Activated T-cell treated with anti-CD3 and anti-CD28 coated beads for 24 hours (primary cell): ENCODE measurements around the gene OSTM1.

Experiments
- DNase-seq: peaks from one replicate; pipeline ENCODE4 v3.0.0-alpha.2; 2020; ENCODE audit warnings: low read depth

Gene OSTM1, protein sequence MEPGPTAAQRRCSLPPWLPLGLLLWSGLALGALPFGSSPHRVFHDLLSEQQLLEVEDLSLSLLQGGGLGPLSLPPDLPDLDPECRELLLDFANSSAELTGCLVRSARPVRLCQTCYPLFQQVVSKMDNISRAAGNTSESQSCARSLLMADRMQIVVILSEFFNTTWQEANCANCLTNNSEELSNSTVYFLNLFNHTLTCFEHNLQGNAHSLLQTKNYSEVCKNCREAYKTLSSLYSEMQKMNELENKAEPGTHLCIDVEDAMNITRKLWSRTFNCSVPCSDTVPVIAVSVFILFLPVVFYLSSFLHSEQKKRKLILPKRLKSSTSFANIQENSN

DNA sequence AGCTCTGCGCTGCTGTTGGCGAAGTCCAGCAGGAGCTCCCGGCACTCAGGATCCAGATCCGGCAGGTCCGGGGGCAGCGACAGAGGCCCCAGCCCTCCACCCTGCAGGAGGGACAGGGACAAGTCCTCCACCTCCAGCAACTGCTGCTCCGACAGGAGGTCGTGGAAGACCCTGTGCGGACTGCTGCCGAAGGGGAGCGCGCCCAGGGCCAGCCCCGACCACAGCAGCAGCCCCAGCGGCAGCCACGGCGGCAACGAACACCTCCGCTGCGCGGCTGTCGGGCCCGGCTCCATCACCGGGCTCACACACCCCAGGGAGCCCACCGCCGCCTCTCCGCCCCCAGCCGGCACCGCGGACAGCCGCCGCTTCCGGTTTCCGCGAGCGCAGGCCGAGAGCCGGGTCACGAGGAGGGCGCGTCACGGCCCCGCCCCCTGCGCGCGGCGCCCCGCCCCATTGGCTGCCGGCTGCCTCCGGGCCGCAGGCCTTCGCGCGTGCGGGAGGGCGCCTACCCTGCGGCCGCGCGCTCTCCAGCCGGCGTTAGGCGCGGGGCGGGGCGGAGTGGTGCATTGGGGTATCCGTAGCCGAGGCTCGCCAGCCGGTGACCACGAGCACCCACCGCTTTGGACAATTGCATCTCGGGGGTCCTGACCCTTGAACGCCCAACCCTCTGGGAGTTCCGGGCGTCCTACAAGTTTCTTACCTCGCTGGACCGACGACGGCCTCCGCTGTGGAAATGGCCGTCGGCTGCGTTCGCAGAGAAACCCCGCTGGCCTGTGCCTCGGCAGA lies at the start of gene OSTM1:
Gene OSTM1 (minus strand): TSS at position 383 of the 786 bp plus-strand sequence. CDS start 90 bp downstream, at position 293.
- peak; percentile 93 for DNase-seq

DNA sequence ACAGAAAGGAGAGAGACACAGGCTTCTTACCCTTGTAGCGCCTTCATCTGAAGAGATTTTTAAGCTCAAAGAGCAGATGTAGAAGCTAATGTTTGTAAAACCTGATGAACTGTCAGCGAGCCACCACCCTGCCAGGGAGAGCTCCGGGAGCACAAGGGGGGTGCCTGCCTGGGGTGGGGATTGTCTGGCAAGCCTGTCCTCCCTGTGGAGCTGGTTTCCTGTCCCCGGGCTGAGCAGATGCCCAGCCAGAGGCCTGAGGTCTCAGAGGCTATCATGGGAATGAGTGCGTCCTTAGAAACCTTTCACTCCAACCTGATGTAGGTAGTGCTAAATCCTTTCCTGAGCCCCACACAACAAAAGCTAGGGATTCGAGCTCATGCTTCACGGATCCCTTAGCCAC lies 49.4 kb upstream of the OSTM1 start:
- no peak for DNase-seq

DNA sequence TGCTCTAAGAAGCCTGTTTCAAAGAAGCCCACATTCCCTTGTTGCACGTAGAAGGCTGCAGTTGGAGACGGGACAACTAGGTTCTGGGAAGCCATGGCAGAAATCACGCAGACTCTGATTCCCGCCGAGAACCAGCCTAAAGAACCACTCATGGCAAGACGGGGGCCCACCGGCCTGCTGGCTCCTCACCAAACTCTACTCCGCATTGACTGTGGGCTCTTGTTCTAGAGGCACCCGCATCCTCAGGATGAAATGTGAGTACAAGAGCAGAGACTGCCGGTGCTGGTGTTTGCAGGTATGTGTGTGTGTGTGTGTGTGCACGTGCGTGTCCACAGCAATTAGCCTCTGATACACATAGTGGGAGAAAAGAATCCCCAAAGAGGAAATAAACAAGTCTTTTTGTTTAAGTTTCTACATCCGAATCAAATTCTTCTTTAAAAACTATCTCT lies 49.0 kb upstream of the OSTM1 start:
- no peak for DNase-seq

DNA sequence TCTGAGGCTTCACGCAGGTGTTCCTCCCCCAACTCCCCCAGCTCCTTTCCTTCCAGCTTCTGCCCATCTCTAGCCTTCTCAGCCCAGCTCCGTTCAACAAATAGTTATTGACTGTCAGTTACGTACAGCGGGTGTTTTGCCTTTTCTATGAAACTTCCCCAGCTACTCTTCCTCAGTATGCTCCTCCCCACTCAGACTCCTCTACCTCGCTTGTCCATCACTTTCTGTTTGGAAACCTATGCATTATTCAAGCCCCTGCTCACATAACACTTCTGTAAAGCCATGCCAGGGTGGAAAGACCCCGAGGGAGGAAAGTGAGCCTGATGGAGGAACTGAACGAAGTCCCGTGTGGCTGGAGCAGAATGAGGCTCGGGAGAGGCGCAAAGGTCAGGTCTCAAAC lies 47.1 kb upstream of the OSTM1 start:
- no peak for DNase-seq

DNA sequence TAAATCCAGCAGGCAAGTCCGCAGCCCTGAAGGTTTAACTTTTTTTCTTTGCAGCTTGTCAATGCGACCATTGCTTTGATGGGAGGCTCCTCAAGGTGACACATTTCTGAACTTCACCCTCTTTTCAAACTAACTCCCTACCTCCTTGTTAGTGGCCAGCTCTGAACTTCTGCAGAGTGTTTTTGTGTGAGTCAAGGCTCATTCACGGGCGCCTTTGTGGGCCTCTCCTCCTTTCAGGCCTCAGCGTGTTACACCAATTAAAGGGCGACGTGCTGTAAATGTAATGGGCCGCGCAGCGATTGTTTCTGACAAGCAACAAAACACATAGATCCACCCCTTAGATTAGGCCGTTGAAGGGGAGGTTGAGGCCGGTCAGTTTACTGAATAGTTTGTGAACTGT lies 45.8 kb upstream of the OSTM1 start:
- no peak for DNase-seq

DNA sequence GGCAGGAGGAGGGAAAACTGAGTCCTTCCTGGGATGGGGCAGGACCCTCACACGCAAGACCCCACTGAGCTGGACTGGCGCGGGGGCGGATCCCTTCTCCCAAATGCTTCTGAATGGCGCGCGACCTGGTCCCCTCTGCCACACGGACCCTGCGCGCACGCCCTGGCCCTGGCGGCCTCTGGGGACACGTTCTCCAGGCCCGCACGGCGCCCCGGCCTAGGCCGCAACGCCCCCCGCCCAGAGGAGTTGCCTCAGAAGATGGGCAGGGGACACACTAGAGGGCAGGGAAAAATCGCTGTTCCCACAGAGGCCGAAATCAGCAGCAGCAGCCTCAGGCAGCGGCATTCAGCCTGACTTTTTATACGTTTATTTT lies 45.2 kb upstream of the OSTM1 start:
- no peak for DNase-seq

DNA sequence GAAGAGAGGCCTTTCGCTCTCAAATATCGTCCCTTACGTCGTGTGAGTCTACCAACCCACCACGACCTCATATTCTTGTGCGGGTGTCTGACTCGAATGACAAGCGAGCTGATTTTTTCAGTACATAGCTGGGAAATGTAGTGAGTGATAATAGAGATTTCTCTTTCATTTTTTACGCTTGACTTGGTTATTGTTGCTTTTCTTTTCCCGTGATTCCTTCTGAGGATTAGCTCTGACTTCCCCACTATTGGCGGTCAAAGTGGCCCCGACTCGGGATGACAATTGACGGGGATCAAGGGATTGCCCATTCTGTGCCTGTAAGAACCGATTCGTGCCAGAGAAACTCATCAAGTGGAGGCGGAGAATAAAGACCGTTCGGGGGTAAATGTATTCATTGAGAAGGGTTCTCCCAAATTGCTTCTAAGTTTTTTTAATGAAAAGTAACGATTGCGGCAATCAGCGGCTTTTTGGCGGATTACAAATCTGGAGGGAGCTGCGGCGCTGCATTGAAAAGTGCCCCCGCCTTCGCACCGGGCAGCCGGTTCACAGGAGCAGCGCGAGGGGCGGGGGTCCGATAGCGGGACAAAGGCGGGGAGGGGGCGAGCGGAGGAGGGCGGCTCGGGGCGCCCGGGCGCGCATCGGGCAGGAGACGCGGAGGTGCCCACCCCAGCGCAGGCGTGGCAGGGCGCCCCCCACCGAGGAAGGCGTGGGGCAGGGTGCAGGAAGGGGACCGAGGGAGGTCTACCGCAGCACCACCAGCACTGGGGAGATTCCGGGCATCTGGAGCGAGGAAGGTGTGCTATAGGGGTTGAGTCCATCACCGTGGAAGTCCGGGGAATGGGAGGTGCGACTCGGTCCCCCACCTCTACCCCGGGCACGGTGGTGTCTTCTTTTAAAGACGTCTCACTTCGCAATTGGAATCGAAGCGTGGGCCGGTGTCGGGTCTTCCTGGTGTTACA lies 44.5 kb upstream of the OSTM1 start:
- DNase-seq: no peak

DNA sequence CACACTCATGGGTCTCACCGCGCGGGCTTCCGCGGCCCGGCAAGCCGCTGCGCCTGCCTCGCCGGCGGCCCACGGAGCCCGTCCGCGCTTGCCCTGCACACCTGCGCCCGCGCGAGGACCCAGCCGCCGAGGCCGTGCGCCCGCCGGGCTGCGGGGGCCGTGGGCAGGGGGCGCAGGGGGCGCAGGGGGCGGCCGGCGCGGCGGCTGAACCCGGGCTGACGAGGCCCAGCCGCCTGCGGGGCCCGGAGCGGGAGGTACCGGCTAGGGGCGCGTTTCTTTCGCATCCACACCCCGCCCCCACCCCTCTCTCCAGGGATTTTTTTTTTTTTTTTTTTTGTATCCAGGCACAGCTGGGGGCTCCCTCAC lies 43.8 kb upstream of the OSTM1 start:
- DNase-seq: no peak

DNA sequence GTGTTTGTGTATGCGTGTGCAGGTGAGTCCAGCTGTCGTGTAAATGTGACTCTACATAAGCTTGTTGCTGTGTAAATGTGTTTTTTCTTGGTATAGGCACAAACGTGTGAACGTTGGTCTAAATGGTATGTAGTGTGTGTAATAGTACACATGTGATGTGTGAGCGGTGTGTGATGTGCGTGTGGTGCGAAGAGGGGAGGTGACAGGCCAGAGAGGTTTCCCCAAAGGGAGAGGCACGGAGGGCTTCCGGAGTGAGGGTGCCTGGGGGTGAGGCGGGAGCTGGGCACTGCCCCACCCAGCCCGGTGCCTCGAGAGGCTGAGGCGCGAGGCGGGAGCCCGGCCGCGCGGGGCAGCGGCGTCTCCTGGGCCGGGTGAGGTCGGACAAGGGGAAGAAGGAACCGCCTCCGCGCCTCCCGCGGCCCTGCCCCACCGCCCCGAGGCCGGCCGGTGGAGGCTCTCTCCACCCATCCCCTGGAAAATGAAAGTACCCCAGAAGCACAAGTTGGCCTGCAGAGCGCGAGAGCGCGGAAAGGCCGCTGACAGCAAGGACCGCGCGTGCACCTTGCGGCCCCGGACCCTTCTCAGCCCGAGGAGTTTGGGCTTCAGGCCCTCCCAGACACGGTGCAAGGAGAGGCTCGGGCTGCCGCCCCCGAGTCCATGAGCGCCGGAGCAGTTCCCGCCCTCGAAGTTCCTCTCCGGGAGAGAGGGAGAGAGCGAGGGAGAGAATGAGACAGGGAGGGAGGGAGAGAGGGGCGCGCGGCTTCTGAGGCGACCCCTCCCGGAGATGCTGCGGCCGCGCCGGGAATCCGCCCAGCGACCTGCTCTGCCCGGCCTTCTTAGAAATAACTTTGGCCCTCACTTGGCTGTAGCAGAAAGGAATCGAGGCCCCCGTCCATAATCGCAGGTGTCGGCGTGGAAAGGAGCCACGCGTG lies 43.2 kb upstream of the OSTM1 start:
- DNase-seq: no peak

DNA sequence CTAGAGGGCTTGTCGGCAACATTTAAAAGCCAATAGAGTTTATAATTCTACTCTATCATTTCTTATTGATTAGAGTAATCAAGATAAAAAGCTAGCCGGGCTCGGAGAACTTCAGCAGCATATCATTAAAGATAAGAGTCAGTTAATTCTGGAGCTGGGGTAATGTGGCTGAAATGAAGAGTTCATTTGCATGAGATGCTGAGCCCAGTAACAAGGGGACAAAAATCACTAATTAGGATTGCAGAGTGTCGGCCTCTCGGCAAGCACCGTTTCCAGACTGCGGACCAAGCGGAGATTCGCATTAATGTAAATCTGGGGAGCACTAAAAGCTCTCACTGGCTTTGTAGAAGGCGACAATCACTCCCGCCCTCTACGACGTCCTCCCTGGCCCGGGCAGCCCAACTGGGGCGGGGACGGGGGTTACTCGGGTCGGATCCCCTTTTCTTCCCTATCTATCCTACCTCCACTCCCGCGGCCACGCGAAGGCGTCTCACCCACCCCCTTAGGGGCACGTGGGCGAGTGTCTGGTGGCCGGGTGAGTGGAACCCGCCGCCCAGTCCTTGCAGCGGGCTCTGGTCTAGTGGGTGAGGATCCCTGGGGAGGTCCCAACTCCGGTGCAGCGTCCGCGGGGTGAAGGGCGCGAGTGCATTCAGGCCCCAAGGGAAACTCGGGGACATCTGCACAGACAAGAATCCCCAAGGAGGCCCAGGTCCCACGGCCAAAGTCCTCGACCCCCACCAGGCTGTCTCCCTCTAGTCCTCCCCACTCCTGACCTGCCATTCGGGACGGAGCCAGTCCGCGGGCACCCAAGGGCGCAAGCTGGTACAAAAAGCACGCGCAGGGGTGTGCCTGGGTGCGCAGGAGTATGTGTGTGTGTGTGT lies 42.2 kb upstream of the OSTM1 start:
- no peak for DNase-seq

DNA sequence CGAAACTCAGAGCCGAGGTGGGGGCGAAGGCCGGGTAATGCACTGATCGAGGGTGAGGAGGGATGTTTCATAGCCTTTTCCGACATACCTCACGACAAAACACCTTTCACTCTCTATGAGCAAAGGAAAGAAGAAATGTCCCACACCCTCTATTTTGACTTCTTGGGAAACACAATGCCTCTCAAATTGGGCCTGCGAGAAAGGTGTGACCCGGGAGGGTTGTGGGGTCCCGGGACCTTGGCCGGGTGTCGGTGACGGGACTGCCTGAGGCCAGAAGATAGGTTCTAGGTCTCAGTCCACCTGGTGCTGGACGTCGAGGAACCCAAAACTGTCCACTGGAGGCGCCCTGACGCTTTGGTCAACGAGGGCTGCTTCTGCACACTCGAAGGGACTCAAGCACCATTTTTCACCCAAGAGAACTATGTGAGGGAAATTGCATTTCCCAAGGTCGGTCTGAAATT lies 41.1 kb upstream of the OSTM1 start:
- no peak for DNase-seq

DNA sequence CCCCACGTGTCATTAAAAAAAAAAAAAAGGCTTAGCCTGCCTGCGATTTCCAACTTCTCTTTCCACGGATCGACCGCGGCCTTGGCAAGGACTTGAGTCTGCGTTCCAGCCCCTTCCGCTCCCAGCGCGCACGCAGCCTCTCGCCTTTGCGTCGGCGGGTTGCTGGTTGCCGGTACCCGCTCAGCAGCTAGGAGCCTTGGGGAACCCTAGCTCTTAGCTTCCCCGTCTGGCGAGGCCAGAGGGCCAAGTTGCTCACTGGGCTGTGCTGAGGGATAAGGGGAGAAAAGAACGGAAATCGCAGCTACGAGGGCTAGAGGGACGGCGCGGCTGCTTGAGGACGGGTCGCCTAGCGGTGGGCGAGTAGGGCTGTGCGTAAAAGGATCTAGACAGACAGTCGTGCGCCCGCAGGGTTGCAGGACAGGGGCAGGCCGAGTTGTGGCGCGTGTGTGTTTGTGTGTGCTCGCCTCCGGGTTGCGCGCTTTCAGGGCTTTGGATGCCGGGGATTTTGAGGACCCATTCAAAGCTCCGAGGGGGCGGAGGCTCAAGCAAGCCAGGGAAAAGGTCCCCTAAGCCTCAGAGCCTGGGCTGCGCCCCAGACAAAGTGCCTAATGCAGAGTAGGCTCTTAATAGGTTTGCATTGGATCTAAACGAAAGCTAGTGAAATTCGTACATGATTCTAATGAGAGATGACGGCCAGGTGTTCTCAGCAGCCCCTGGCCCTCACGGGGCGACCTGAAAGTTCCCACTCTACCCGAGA lies 40.5 kb upstream of the OSTM1 start:
- DNase-seq: no peak

DNA sequence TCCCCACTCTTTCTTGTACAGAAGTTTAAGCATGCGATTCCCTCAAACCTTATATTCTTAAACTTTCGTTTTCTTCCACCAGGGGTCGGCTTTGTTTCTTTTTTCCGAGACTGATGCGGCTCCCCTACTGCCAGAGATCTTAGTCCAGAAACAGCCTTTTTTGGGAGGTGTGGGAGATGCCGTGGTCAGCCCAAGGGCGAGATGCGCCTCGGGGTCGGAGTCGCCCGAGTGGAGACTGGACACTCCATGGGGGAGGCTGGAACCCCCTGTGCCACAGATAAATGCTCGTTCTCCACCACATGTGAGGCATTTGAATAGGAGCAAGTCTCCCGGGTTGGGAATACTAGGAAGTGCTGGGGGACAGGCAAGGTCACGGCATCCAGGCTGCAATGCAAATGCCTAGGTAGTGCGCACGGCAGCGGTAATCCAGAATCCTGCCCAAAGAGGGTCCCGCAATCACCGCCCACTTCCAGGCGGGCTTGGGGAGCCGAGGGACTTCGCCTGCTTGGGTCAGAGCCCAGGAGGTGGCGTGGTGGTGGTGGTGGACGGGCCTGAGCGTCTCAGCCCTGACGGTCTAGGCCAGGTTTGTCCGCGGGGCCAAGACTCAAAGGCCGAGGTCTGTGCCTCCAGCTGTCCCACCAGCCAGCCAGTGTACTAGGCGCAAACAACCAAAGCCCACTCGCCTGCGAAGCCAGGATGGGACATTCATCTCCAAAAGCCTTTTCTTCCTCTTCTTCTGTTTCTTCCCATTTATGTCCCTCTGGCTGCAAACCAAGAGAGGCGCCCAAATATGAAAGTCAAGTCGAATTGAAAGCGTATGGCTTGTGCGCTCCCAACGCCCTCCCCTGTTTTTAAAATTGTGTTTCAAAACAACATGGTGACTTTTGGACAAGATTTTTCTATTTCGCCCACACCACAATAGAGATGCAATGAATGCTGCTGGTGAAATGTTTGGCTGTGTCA lies 39.3 kb upstream of the OSTM1 start:
- no peak for DNase-seq

DNA sequence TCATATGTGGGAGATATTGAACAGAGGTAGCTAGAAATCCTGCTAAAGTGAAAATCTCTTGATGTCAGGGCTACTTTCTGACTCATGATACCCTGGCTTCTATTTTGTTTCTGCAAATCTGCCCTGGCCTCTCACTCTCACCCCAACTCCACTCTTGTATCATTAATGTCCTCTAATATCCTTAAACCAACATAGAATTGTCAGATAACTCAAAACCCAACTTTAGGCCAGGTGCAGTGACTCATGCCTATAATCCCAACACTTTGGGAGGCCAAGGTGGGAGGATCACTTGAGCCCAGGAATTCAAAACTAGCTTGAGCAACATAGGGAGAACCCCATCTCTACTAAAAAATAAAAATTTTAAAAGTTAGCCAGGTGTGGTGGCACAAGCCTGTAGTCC lies 33.8 kb upstream of the OSTM1 start:
- no peak for DNase-seq

DNA sequence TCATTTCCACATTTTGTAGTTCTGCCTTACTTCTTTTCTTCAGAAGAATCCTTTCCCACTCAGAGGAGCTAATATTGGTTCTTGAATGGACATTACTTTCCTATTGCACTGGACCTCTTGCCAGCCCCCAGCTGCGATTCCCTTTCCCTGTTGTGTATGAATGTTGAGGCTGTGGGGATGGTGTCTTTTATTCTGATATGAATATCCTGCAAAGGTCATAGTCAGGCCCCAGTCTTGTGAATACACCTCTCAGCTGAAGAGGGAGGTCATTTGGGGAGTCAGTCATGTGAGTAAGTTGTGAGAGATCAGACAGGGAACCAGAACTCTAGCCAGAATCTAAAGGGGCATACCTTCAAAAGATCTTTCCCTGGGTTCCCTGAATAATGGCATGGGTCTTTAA lies 32.6 kb upstream of the OSTM1 start:
- no peak for DNase-seq

DNA sequence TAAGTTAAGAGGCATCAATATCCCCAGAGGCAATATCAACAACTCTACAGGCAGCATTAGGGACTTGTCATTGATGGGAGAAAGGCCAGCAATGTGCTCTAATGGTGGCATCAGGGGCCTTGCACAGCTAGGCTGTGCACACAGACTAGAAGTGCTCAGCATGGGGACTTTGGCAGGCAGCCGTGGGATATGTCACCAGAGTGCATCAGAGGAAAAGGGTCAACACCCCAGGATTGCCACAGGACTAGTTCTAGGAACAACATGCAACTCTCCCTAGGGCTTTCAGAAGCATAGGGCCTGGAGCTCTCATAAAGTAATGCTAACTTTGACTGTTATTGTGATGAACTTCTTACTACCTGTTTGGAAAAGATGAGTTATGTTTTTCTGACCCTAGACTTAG lies 32.2 kb upstream of the OSTM1 start:
- no peak for DNase-seq

DNA sequence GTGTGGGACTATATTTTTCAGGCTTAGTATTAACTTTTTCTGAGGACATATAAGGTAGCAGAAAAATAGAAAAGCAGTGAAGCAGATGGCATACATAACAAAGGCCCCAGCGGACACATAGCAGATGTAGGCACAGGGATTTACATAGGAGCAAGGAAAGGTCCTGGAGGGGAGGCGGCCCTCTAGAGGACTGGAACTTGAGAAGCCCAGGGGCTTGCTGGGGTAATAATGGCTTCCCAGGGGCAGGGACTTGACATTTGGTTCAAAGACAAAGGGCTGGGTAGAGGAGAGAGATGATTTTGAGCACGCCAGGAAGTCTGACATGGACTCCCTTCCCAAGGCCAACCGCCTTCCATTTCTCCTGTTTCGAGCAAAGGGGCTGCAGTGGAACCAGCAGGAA lies 31.7 kb upstream of the OSTM1 start:
- no peak for DNase-seq

DNA sequence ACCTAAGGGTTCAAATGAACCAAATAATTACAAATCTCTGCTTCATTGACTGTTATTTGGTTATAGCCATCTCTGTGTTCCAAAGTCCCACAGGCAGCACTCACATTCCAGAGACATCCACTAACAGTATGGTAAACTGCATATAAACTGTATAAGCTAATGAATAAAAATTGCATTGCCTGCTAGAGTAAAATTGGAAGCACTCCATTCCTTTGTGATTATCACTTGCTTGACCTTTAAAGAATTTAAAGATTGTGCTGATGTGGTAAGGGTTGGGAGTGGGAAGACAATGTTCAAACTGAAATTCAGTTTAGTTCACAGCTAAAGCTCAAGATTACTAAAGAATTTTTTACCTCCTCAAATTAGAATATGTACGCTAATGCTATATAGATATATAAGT lies 31.0 kb upstream of the OSTM1 start:
- DNase-seq: no peak
